Esophagus squamous epithelium (tissue), 5 donors: Measurements from ENCODE around the gene ABAT. TPM values are rescaled to one million over a fixed set of nuclear protein-coding genes. Genes with fewer than 3 reads are reported as not detected.
A peak's percentile ranks its signal among the peaks of the same experiment; 100 is the strongest.

Experiments used
- DNase-seq: peaks from one replicate; lab custom pipeline; 2025; lab: John Stamatoyannopoulos, UW
- H3K27ac ChIP-seq, 4 donors: fragments of 200-600 bp; sonication (generic); one replicate each; pipeline ENCODE4 v1.5.1; 2016 to 2019; ENCODE audit warnings: mild to moderate bottlenecking in 1 of 4
- H3K27me3 ChIP-seq, 4 donors: fragments of 200-600 bp; sonication (generic); 1 replicate in 3 of 4; 2 replicates in 1 of 4; pipeline versions ENCODE4 v1.5.1 to v1.6.0; 2017 to 2021; ENCODE audit warnings: antibody characterized with exemption in 1 of 4
- H3K36me3 ChIP-seq, 3 donors: fragments of 200-600 bp; sonication (generic); one replicate each; pipeline ENCODE4 v1.5.1; 2016 to 2019
- H3K4me1 ChIP-seq, 3 donors: fragments of 200-600 bp; sonication (generic); one replicate each; pipeline ENCODE4 v1.5.1; 2017 to 2019
- H3K4me3 ChIP-seq, 4 donors: fragments of 200-600 bp; sonication (generic); 1 replicate in 3 of 4; 2 replicates in 1 of 4; pipeline ENCODE4 v1.5.1; 2016 to 2019; ENCODE audit warnings: mild to moderate bottlenecking in 2 of 4, moderate library complexity in 1 of 4
- H3K9me3 ChIP-seq, 3 donors: fragments of 200-600 bp; sonication (generic); one replicate each; pipeline ENCODE4 v1.5.1; 2016 to 2019
- CTCF ChIP-seq, 6 experiments: fragments of 450-650 bp in 4 of 6; fragments of 200-600 bp in 2 of 6; sonication (generic) in 2 of 6; IDR thresholded peaks; one replicate each; pipeline ENCODE4 v1.5.1; 2016 to 2019; ENCODE audit warnings: antibody characterized with exemption in 6 of 6, mild to moderate bottlenecking in 4 of 6, moderate library complexity in 4 of 6
- POLR2A ChIP-seq, 4 donors: fragments of 450-650 bp; IDR thresholded peaks; one replicate each; pipeline ENCODE4 v1.6.1; 2017; ENCODE audit warnings: antibody characterized with exemption in 4 of 4, mild to moderate bottlenecking in 4 of 4, moderate library complexity in 3 of 4
- WGBS, 2 donors: methylation state at CpG; one replicate each; pipeline ENCODE4 v1.1.5; 2018; 5-methylcytosine and 5-hydroxymethylcytosine counted together
- intact Hi-C: fragments of 100-400 bp; cut with DNase I; formaldehyde crosslinking; loops from one replicate; pipeline ENCODE4 v1.15.0; 2022
- total RNA-seq, 4 donors: library from RNA; depleted of rRNA; stranded (reverse); fragments of >200 nt; gene quantifications; one replicate each; pipeline ENCODE4 v1.1.0, GENCODE V29; 2016
- donor health status: DM: yes; HTN: yes; CAD: no.

ABAT gene
- total RNA-seq, 4 donors from 2014 or later = 2.9 to 14.5 (median 9.1) TPM

- Histone ChIP-seq H3K27me3 (no peaks in the 10 kb centered on the region), H3K36me3 (peaks cover 0 to 21% (median 0%) of the 10 kb centered on the region in 3 donors), H3K9me3 (no peaks in the 10 kb centered on the region), H3K4me1 (peaks cover 3 to 42% (median 9%) of the 10 kb centered on the region in 3 donors), H3K27ac (no peak overlapping the region), H3K4me3 (no peak overlapping the region)
- WGBS, 2 donors = 49 to 57% methylated on average over 9 to 10 of the region's 14 CpGs
- TF ChIP-seq CTCF (IDR thresholded peaks at IDR 0.05) = no peak
- no peak for TF ChIP-seq POLR2A (IDR thresholded peaks at IDR 0.05)
- no peak for DNase-seq
- intact Hi-C loops = no loop called here
These were observed 77.3 kb downstream of the ABAT start for GRCh38 chr16:8751481-8752311.

GRCh38 chr16:8752706-8753105 is 78.3 kb downstream of the ABAT start:
- no peaks in the 10 kb centered on the region for H3K27me3 ChIP-seq
- no peak for TF ChIP-seq POLR2A (IDR thresholded peaks at IDR 0.05)
- no peak for TF ChIP-seq CTCF (IDR thresholded peaks at IDR 0.05)
- intact Hi-C loops = no loop called here
- WGBS, 2 donors = 0 to 18% methylated on average over 1 to 2 of the region's 2 CpGs
- H3K36me3 ChIP-seq = peaks cover 0 to 30% (median 0%) of the 10 kb centered on the region in 3 donors
- no peaks in the 10 kb centered on the region for H3K9me3 ChIP-seq
- peaks cover 3 to 36% (median 9%) of the 10 kb centered on the region in 3 donors for H3K4me1 ChIP-seq
- no peak overlapping the region for H3K4me3 ChIP-seq
- no peak overlapping the region for H3K27ac ChIP-seq
- no peak for DNase-seq

GRCh38 chr16:8753416-8754054 is 79.1 kb downstream of the ABAT start:
- no peak for DNase-seq
- H3K36me3 ChIP-seq = peaks cover 0 to 38% (median 0%) of the 10 kb centered on the region in 3 donors
- H3K4me1 ChIP-seq = peaks cover 3 to 36% (median 9%) of the 10 kb centered on the region in 3 donors
- no peak overlapping the region for H3K4me3 ChIP-seq
- TF ChIP-seq CTCF (IDR thresholded peaks at IDR 0.05) (no peak), POLR2A (IDR thresholded peaks at IDR 0.05) (no peak)
- no peaks in the 10 kb centered on the region for H3K27me3 ChIP-seq
- intact Hi-C loops = no loop called here
- H3K27ac ChIP-seq = peak overlapping the region in 1 of 4 donors; percentile 25
- H3K9me3 ChIP-seq = no peaks in the 10 kb centered on the region
- WGBS, 2 donors = 32 to 36% methylated on average over 4 to 6 of the region's 9 CpGs

GRCh38 chr16:8756755-8757154 is 82.3 kb downstream of the ABAT start:
- Histone ChIP-seq H3K4me3 (no peak overlapping the region), H3K9me3 (no peaks in the 10 kb centered on the region), H3K4me1 (peaks cover 3 to 17% (median 7%) of the 10 kb centered on the region in 3 donors), H3K36me3 (peaks cover 0 to 29% (median 0%) of the 10 kb centered on the region in 3 donors), H3K27ac (no peak overlapping the region), H3K27me3 (no peaks in the 10 kb centered on the region)
- intact Hi-C loops = no loop called here
- no peak for DNase-seq
- 36 to 51% methylated on average over 5 of the region's 5 CpGs for WGBS, 2 donors
- TF ChIP-seq POLR2A (IDR thresholded peaks at IDR 0.05) (no peak), CTCF (IDR thresholded peaks at IDR 0.05) (no peak)

- 89 to 92% methylated on average over 6 of the region's 6 CpGs for WGBS, 2 donors
- H3K4me3 ChIP-seq = no peak overlapping the region
- no peak for TF ChIP-seq CTCF (IDR thresholded peaks at IDR 0.05)
- no peak for TF ChIP-seq POLR2A (IDR thresholded peaks at IDR 0.05)
- H3K4me1 ChIP-seq = peaks cover 0 to 4% (median 0%) of the 10 kb centered on the region in 3 donors
- DNase-seq = no peak
- no peaks in the 10 kb centered on the region for H3K9me3 ChIP-seq
- intact Hi-C loops = no loop called here
- H3K27me3 ChIP-seq = no peaks in the 10 kb centered on the region
- H3K27ac ChIP-seq = no peak overlapping the region
- H3K36me3 ChIP-seq = peaks cover 0 to 27% (median 0%) of the 10 kb centered on the region in 3 donors
These were observed 83.6 kb downstream of the ABAT start for GRCh38 chr16:8758022-8758421.
